RWPE2 (cell line): ENCODE results near the gene HPD.
A peak's percentile ranks its signal among the peaks of the same experiment; 100 is the strongest.

Experiments
- ATAC-seq: fragments of 200-7000 bp; cut with Tn5 transposase; 3 replicates; pipeline ENCODE4 v1.9.1; 2021; ENCODE audit warnings: low read depth
- DNase-seq: peaks from one replicate; pipeline ENCODE4 v3.0.0-alpha.2; 2020; ENCODE audit warnings: low spot score
- H3K27ac ChIP-seq: fragments of 450-650 bp; 2 replicates; pipeline ENCODE4 v1.5.1; 2017; ENCODE audit warnings: mild to moderate bottlenecking; ENCODE audit not compliant: poor library complexity, severe bottlenecking
- H3K27me3 ChIP-seq: fragments of 250-450 bp; sonication (Bioruptor Pico); 2 replicates; pipeline ENCODE4 v1.5.1; 2021; ENCODE audit warnings: mild to moderate bottlenecking, moderate library complexity; ENCODE audit not compliant: insufficient read depth, poor library complexity, severe bottlenecking
- H3K36me3 ChIP-seq: fragments of 250-450 bp; sonication (Bioruptor Pico); 2 replicates; pipeline ENCODE4 v1.5.1; 2020; ENCODE audit warnings: low read depth, mild to moderate bottlenecking, moderate library complexity
- H3K4me1 ChIP-seq: fragments of 250-450 bp; sonication (Bioruptor Pico); 2 replicates; pipeline ENCODE4 v1.5.1; 2021; ENCODE audit warnings: mild to moderate bottlenecking, moderate library complexity; ENCODE audit not compliant: insufficient read depth, poor library complexity, severe bottlenecking
- H3K4me3 ChIP-seq: fragments of 250-450 bp; sonication (Bioruptor Pico); 2 replicates; pipeline ENCODE4 v1.5.1; 2021; ENCODE audit warnings: mild to moderate bottlenecking, moderate library complexity; ENCODE audit not compliant: severe bottlenecking
- H3K9me3 ChIP-seq: fragments of 250-450 bp; sonication (Bioruptor Pico); 2 replicates; pipeline ENCODE4 v1.5.1; 2021; ENCODE audit warnings: mild to moderate bottlenecking, moderate library complexity; ENCODE audit not compliant: severe bottlenecking
- CTCF ChIP-seq: fragments of 450-650 bp; IDR thresholded peaks from one replicate; pipeline ENCODE4 v1.5.1; 2017; ENCODE audit warnings: mild to moderate bottlenecking, moderate library complexity; ENCODE audit not compliant: poor library complexity, severe bottlenecking

HPD gene

GRCh38 chr12:121829250-121829918 is 29.3 kb downstream of the HPD start:
- peaks cover 42% of the 10 kb centered on the region for H3K36me3 ChIP-seq
- no peak overlapping the region for H3K4me3 ChIP-seq
- H3K27me3 ChIP-seq, result no peaks in the 10 kb centered on the region
- H3K4me1 ChIP-seq, result no peaks in the 10 kb centered on the region
- DNase-seq (no peak), ATAC-seq (peak; percentile 39; the same call in 2 of the 3 replicates)
- no peak overlapping the region for H3K27ac ChIP-seq
- no peaks in the 10 kb centered on the region for H3K9me3 ChIP-seq
- TF ChIP-seq CTCF, result no peak

- H3K4me1 ChIP-seq, result no peaks in the 10 kb centered on the region
- H3K36me3 ChIP-seq, result peaks cover 42% of the 10 kb centered on the region
- no peaks in the 10 kb centered on the region for H3K27me3 ChIP-seq
- no peak for DNase-seq
- TF ChIP-seq CTCF, result no peak
- H3K9me3 ChIP-seq, result no peaks in the 10 kb centered on the region
- H3K27ac ChIP-seq, result no peak overlapping the region
- ATAC-seq, result no peak
- H3K4me3 ChIP-seq, result no peak overlapping the region
Observed at GRCh38 chr12:121828826-121829225, 29.8 kb downstream of the HPD start.

GRCh38 chr12:121828306-121828705 is 30.4 kb downstream of the HPD start:
- Histone ChIP-seq H3K9me3 (no peaks in the 10 kb centered on the region), H3K4me1 (no peaks in the 10 kb centered on the region), H3K4me3 (no peak overlapping the region), H3K27ac (no peak overlapping the region), H3K27me3 (no peaks in the 10 kb centered on the region), H3K36me3 (peaks cover 45% of the 10 kb centered on the region)
- ATAC-seq, result no peak
- TF ChIP-seq CTCF, result no peak
- no peak for DNase-seq

- Histone ChIP-seq H3K27me3 (no peaks in the 10 kb centered on the region), H3K4me3 (no peak overlapping the region), H3K4me1 (no peaks in the 10 kb centered on the region), H3K27ac (no peak overlapping the region), H3K36me3 (peaks cover 45% of the 10 kb centered on the region), H3K9me3 (no peaks in the 10 kb centered on the region)
- DNase-seq, result peak; percentile 51
- no peak; the same call in 2 of the 3 replicates for ATAC-seq
- no peak for TF ChIP-seq CTCF
Observed at GRCh38 chr12:121827351-121828099, 31.1 kb downstream of the HPD start.
